Type B pancreatic cell (in vitro differentiated cells): ENCODE measurements around the gene COMTD1. TPM values are rescaled to one million over a fixed set of nuclear protein-coding genes. Genes with fewer than 3 reads are reported as not detected.

Source experiments
- DNase-seq: peaks from one replicate; pipeline ENCODE4 v3.0.0; 2021; ENCODE audit warnings: mixed read lengths; ENCODE audit not compliant: unreplicated experiment; ENCODE audit errors: extremely low spot score
- H3K27ac Mint-ChIP-seq: 2 replicates; pipeline ENCODE4 v1.8.0; 2021; ENCODE audit warnings: mild to moderate bottlenecking, mixed read lengths
- H3K27me3 Mint-ChIP-seq: 2 replicates; pipeline ENCODE4 v1.8.0; 2021; ENCODE audit warnings: mixed read lengths
- H3K36me3 Mint-ChIP-seq: 2 replicates; pipeline ENCODE4 v1.8.0; 2021; ENCODE audit warnings: mixed read lengths
- H3K4me1 Mint-ChIP-seq: one replicate; pipeline ENCODE4 v1.8.0; 2021; ENCODE audit warnings: mixed read lengths; ENCODE audit not compliant: unreplicated experiment
- H3K4me3 Mint-ChIP-seq: 2 replicates; pipeline ENCODE4 v1.8.0; 2021; ENCODE audit warnings: mild to moderate bottlenecking, mixed read lengths
- H3K9me3 Mint-ChIP-seq: 2 replicates; pipeline ENCODE4 v1.8.0; 2021; ENCODE audit warnings: mixed read lengths
- total RNA-seq: library from RNA; stranded (reverse); gene quantifications from 2 replicates; pipeline ENCODE4 v1.2.1, GENCODE V29; 2021; ENCODE audit warnings: low replicate concordance
- TF ChIP-seq, protein P1 (sequence below): fragments of 200-600 bp; sonication (generic); conservative IDR thresholded peaks from 2 replicates; pipeline ENCODE4 v1.5.0; 2021; ENCODE audit warnings: antibody characterized with exemption, mild to moderate bottlenecking

Gene COMTD1
- total RNA-seq, 1 donor from 2014 or later: 40.4 TPM

DNA sequence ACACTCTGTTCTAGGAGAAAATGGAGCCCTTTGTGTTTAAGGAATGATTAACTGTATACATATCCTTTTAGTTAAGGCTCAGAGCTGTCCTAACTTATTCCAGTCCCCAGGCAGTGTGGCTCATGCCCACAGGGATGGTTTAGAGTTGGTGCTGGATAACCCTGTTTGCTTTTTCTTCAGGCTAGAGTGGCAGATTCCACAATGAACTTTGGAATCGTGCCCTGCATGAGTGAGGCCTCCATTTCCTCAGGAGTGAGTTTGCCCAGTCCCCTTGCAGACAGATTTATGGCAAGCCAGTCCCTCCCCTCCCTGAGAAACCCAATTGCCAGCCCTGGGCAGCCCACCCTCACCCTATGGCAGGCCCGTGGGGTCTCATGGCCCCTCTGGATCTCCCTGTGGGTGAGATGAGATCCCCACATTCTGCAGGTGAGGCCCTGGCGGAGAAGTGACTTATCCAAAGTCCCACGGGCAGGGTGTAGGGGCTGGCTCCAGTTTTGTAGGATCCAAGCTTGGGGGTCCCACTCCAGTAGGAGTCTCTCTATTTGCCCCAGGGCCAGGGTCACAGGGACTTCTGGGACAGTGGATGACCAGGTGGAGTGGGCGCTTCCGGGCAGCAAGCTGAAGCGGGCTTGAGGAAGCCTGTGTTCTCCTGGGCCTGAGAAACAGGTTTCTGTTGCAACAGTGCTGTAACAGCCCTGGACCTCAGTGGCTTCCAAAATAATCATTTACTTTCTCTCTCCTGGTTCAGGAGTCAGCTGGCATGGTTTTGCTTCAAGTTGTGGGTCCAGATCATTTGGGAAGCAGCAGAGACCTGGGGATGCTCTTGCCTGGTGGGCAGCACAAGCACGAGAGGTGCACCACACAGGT, 9.0 kb upstream of the COMTD1 start:
- no peak overlapping the region for H3K4me3 Mint-ChIP-seq
- TF ChIP-seq, protein P1, sequence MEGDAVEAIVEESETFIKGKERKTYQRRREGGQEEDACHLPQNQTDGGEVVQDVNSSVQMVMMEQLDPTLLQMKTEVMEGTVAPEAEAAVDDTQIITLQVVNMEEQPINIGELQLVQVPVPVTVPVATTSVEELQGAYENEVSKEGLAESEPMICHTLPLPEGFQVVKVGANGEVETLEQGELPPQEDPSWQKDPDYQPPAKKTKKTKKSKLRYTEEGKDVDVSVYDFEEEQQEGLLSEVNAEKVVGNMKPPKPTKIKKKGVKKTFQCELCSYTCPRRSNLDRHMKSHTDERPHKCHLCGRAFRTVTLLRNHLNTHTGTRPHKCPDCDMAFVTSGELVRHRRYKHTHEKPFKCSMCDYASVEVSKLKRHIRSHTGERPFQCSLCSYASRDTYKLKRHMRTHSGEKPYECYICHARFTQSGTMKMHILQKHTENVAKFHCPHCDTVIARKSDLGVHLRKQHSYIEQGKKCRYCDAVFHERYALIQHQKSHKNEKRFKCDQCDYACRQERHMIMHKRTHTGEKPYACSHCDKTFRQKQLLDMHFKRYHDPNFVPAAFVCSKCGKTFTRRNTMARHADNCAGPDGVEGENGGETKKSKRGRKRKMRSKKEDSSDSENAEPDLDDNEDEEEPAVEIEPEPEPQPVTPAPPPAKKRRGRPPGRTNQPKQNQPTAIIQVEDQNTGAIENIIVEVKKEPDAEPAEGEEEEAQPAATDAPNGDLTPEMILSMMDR: no peak
- H3K27me3 Mint-ChIP-seq: no peaks in the 10 kb centered on the region
- H3K36me3 Mint-ChIP-seq: no peaks in the 10 kb centered on the region
- DNase-seq: no peak
- no peaks in the 10 kb centered on the region for H3K9me3 Mint-ChIP-seq
- peaks cover 10% of the 10 kb centered on the region for H3K4me1 Mint-ChIP-seq
- no peak overlapping the region for H3K27ac Mint-ChIP-seq

DNA sequence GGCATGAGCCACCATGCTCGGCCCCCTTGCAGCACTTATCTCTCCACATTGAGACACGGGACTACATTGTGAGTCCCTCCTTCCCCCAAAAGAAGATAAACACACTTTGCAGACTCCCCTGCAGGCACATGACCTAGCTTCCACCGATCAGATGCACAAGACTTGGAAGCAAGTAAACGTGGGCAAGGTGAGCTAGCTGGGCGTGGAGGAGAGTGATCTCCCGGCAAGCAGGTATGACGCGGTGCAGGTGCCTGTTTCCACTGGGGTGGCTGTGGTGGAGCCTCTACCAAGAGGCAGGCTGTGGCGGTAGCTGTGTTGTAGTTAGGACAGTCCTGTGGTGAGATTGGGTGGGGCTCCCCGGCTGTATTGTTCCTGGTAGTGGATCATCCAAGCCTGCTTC, 7.7 kb upstream of the COMTD1 start:
- TF ChIP-seq, protein P1: no peak
- no peak for DNase-seq
- peaks cover 16% of the 10 kb centered on the region for H3K4me1 Mint-ChIP-seq
- no peak overlapping the region for H3K27ac Mint-ChIP-seq
- no peaks in the 10 kb centered on the region for H3K27me3 Mint-ChIP-seq
- H3K4me3 Mint-ChIP-seq: no peak overlapping the region
- H3K9me3 Mint-ChIP-seq: no peaks in the 10 kb centered on the region
- no peaks in the 10 kb centered on the region for H3K36me3 Mint-ChIP-seq

DNA sequence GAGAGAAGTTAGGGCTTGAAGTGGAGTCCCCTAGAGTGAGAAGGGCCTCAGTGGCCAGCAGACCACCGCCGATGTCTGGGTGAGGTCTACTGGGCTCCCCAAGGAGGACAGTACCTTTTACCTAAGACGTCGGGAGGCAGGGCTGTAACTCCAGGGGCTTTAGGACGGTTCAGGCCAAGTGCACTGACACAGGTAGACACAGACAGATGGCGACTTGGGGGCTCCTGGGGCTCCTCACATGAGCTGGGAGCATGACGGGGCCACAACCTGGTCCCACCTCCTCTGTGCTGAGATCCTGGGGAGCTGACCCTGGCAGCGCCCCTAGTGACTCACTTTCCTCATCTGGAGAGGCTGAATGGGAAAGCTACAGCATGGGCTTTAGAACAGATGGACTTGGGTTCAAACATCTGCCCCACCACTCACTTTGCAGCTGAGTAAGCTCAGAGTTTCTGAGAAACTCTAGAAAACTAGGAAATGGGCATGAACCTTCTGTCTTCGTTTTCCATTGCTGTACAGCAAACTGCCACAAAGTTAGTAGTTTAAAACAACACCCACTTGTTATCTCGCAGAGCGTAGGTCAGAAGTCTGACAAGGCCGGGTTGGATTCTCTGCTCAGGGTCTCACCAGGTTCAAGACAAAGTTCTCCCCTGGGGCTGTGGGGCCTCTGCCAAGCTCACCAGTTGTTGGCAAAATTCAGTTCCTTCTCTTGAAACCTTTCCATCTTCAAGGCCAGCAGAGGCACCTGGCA, 4.7 kb upstream of the COMTD1 start:
- Mint-ChIP-seq H3K27me3 (no peaks in the 10 kb centered on the region), H3K4me3 (no peak overlapping the region), H3K36me3 (no peaks in the 10 kb centered on the region), H3K27ac (no peak overlapping the region), H3K9me3 (no peaks in the 10 kb centered on the region), H3K4me1 (peaks cover 16% of the 10 kb centered on the region)
- DNase-seq: no peak
- TF ChIP-seq, protein P1: no peak

DNA sequence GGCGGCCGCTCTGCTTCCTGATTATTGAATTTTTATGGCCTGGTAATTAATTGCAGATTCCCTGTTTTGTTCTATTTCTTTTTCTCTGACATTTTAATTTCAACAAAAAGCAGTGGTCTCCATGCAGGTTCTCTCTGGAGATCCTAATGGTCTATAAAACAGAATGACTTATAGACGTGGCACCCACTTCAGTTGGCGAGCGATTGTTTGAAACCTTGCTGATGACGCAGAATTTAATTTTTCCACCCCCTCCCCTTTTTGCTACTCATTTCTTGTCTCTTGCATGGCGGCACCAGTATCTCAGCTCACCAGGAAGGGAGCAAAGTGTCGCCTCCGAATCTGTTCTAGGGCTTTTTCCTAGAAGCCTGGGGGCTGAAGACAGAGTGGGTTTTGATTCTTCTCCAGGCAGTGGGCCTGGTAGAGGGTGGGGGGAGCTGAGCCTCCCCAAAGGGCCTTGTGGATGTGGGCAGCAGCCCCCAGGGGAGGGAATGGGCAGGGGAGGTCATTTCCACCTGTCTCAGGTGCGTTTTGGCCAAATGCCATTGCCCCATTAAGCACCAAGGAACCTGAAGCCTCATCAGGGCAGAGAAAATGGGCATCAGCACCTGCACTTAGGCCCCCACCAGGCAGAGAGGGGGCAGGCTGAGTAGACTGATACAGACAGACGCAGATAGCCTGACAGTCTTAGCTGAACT, 3.5 kb upstream of the COMTD1 start:
- no peak for DNase-seq
- no peaks in the 10 kb centered on the region for H3K9me3 Mint-ChIP-seq
- H3K27me3 Mint-ChIP-seq: no peaks in the 10 kb centered on the region
- no peaks in the 10 kb centered on the region for H3K36me3 Mint-ChIP-seq
- H3K4me3 Mint-ChIP-seq: peak overlapping the region; percentile 5
- TF ChIP-seq, protein P1: no peak
- H3K4me1 Mint-ChIP-seq: peaks cover 12% of the 10 kb centered on the region
- H3K27ac Mint-ChIP-seq: peak overlapping the region; percentile 9

DNA sequence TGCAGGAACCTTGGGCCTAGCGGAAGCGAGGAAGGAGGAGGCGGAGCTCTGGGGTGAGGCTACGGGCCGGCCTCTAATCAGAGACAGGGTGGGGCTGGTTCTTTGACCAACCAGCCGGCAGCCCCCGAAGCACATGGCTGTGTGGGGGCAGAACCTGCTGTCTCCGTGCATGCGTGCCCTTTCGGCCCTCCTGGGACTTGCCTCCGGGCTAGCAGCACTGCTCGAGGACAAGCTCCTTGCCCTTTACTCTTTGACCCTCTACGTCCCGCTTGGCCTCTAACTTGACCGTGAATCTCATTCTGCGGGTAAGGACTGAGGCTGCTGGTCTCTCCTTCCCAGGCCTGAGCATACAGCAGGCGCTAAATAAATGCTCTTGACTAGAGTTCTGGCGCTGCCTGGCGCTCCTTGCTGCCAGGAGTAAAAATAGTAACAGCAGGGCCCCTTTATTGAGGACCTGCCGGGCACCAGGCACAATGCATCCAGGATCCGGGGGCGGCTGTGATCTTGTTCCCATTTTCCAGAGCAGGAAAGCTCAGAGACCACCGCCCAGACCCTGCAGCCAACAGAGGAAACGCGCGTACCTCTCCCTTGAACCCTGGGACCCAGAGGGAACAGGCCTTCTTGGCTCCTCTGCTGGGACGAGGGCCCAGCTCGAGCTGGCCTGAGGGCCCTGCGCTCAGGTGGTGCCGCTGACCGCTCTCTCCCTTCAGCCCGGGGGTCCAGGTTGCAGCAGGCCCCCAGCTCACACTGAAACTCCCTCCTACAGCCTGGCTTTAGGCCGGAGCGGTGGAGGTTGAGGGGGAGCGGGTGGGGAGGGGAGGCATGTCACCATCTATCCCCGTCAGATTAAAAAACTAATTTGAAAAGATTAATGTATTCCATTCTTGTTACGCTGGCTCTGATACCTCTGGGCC, 2.7 kb upstream of the COMTD1 start:
- peaks cover 13% of the 10 kb centered on the region for H3K4me1 Mint-ChIP-seq
- no peak for DNase-seq
- no peak overlapping the region for H3K4me3 Mint-ChIP-seq
- H3K27me3 Mint-ChIP-seq: no peaks in the 10 kb centered on the region
- no peaks in the 10 kb centered on the region for H3K9me3 Mint-ChIP-seq
- TF ChIP-seq, protein P1: no peak
- H3K27ac Mint-ChIP-seq: peak overlapping the region; percentile 9
- H3K36me3 Mint-ChIP-seq: peaks cover under 1% of the 10 kb centered on the region
